GM12865 (cell line): ENCODE data around the gene ST6GALNAC3.

Experiments
- DNase-seq: peaks from one replicate; pipeline ENCODE4 v3.0.0; 2010; ENCODE audit warnings: low read depth
- H3K4me3 ChIP-seq: 2 replicates; pipeline ENCODE4 v1.5.1; 2011; ENCODE audit warnings: mild to moderate bottlenecking, low read depth, low read length, control low read depth
- TF ChIP-seq, protein P1 (sequence below): IDR thresholded peaks from 2 replicates; pipeline ENCODE4 v1.5.1; 2011; ENCODE audit warnings: low read length, control low read depth, low read depth, inconsistent platforms; ENCODE audit not compliant: insufficient read depth; ENCODE audit errors: missing control alignments

The ST6GALNAC3 gene

DNA sequence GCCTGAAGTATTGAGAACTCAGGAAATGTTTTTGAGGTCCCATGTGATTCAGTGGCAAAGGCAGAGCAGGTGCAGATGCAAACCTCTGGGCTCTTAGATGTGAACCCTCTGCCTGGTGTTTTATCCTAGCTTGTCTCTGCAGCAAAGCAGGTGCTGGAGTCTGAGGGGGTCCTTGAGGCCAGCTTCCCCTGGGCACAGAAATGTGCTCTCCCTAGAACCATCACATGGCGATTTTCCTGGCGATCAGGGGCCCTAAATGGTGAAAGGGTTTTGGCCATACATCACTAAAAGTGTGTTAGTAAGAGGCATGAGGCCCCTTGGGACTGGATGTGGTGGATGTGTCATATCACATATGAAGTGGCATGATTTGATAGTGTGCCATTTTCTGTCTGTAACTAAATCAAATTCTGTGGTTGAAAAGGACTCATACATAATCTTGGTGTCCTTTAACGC is 144.8 kb downstream of the ST6GALNAC3 start:
- TF ChIP-seq, protein P1, sequence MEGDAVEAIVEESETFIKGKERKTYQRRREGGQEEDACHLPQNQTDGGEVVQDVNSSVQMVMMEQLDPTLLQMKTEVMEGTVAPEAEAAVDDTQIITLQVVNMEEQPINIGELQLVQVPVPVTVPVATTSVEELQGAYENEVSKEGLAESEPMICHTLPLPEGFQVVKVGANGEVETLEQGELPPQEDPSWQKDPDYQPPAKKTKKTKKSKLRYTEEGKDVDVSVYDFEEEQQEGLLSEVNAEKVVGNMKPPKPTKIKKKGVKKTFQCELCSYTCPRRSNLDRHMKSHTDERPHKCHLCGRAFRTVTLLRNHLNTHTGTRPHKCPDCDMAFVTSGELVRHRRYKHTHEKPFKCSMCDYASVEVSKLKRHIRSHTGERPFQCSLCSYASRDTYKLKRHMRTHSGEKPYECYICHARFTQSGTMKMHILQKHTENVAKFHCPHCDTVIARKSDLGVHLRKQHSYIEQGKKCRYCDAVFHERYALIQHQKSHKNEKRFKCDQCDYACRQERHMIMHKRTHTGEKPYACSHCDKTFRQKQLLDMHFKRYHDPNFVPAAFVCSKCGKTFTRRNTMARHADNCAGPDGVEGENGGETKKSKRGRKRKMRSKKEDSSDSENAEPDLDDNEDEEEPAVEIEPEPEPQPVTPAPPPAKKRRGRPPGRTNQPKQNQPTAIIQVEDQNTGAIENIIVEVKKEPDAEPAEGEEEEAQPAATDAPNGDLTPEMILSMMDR: no peak
- no peak overlapping the region for H3K4me3 ChIP-seq
- DNase-seq: no peak

DNA sequence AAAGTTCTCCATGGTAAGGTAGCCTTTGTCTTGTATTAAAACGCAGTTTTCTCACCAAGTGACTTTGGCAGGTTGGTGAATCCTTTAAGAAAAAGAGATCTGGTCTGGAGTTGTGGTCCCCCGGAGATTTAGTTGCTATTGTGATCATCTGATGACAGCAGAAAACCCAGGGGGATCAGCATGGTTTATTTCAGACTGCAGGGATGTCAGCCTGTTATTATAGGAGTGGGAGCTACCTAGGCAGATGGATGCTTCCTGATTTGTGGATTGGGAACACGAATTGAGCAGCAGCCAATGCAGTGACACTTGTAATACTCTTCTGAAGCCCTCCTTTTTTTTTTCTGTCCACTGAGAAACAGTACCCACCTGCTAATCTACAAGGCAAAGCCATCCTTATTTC is 150.2 kb downstream of the ST6GALNAC3 start:
- no peak overlapping the region for H3K4me3 ChIP-seq
- no peak for DNase-seq
- TF ChIP-seq, protein P1: no peak

DNA sequence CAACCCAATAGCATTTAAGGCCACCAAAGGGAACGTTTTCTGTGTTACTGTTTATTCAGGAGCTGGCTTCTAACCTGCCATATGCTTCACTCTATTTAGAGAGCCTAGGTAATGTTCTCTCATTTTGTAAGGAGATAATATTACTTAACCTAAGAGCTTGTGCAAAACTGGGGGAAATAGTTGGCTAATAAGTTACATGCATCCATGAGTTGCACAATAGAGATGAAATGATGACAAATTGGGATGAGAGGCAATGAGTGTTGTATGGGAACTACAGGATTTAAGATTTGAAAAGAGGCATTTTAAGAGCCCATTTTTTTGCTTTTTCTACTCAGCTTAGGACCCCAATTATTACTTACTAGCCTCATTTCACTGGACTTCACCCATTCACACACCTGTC is 151.0 kb downstream of the ST6GALNAC3 start:
- H3K4me3 ChIP-seq: no peak overlapping the region
- TF ChIP-seq, protein P1: no peak
- no peak for DNase-seq

DNA sequence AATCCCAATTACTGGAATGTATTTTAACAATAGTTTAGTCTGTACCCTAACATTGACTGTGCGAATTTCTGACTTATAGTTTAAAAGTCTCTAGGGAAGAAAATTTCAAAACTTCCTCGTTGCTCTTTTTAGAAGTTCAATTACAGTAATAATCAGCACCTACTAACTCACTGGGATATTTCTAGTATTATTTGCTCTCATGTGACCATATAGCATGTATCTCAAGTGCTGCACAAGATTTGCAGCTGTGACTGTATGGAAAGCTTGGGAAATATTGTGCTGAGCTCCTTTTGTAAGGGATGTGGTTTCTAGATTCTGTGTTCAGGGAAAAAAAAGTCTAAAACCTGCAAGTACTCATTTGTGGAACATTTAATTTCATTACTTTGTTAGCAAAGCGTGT is 153.1 kb downstream of the ST6GALNAC3 start:
- no peak overlapping the region for H3K4me3 ChIP-seq
- no peak for DNase-seq
- TF ChIP-seq, protein P1: no peak

DNA sequence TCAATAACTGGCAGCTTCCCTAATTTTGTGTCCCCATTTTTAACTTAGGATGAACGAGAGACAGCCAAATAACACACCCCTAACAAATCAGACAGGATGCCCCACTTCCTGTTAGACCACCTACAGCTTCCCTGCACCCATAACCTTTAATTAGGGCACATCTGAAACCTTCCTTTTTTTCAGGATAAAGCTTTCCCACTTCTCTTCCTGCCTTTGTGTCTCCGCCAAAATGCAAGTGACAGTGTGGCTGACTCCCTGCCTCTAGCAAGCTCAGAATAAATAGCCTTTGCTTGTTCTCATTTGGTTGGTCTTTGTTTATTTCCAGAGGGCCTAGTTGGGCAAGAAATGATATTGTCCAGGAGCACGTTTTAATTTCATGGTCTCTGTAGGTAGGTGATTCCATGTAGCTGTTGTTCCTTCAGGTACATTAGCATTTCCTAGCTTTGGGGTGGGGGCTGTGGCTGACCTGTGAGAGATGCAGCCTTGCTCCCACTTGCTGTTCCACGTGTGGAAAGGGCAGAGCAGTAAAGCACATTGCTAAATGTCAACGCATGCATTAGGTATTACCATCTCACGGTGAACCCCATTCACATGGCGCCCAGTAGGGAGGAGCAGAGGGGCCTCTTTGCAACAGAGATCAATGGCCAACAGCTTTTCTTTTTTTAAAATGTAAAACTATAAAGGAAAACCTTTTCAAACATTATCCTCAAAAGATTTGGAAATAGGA is 154.9 kb downstream of the ST6GALNAC3 start:
- no peak overlapping the region for H3K4me3 ChIP-seq
- TF ChIP-seq, protein P1: no peak
- DNase-seq: no peak

DNA sequence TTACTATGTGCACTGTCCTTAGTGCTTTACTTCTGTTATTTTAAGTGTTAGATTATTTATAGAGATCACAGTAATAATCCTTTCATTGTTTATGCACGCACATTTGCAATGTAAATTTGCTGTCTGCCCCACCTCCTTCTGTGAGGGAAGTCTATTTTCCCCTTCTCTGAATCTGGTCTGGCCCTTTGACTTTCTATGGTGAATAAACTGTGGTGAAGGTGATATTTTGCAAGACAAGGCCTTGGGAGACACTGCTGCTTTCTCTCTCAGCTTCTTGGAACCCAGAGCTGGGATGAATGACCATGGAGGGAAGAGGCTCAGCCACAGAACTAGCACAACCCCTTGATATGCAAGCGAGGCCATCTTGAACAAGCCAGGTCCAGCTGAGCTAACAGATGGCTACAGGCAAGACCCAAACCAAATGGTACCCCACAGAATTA is 156.3 kb downstream of the ST6GALNAC3 start:
- TF ChIP-seq, protein P1: no peak
- no peak for DNase-seq
- no peak overlapping the region for H3K4me3 ChIP-seq

DNA sequence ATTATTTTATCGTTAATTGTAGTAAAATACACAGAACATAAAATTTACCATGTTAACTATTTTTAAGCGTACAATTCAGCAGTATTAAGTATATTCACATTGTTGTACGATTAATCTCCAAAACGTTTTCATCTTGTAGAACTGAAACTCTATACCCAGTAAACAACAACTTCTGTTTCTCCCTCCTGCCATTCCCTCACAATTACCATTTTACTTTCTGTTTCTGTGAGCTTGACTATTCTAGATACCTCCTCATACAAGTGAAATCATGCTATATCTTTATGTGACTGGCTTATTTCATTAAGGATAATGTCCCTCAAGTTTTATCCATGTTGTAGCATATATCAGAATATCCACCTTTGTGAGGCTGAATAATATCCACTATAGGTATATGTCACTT is 156.8 kb downstream of the ST6GALNAC3 start:
- no peak for DNase-seq
- H3K4me3 ChIP-seq: no peak overlapping the region
- TF ChIP-seq, protein P1: no peak
